Right ventricle myocardium inferior (tissue), 1 donor: ENCODE measurements around the gene PACSIN3. TPM values are rescaled to one million over a fixed set of nuclear protein-coding genes. Genes with fewer than 3 reads are reported as not detected.

Experiments used
- ATAC-seq: fragments of 200-7000 bp; cut with Tn5 transposase; one replicate; pipeline ENCODE4 v1.9.1; 2020; ENCODE audit warnings: mild to moderate bottlenecking, moderate library complexity
- DNase-seq: peaks from one replicate; pipeline ENCODE4 v3.0.0; 2021; ENCODE audit errors: missing footprints
- intact Hi-C: fragments of 100-400 bp; cut with DNase I; formaldehyde crosslinking; loops from one replicate; pipeline ENCODE4 v1.11.0; 2022
- total RNA-seq: library from RNA; stranded (reverse); fragmentation: NEBNext Ultra II Directional; extraction: Animal tissue kit (Norgen Biotek cat#: 25700); gene quantifications from one replicate; pipeline ENCODE4 v1.2.1, GENCODE V29; 2021
- donor health status: DM: no; HTN: yes; CAD: no; lungs with severe emphysema.

The PACSIN3 gene
- total RNA-seq, 1 donor from 2014 or later: 177 TPM

DNA sequence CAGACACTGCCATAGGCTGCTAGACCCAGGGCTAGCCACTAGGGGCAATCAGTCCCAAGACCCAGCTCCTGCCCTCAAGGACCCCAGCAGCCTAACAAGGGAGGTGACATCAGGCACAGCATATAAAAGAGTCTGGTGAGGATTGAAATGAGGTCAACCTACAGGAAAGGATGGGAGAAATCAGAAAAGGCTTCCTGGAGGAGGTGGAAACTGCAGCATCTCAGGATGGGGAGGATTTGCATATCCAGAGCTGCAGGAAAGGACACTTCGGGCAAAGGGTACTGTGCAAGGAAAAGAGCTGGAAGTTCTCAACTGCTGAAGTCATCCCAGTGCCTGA is 6.6 kb downstream of the PACSIN3 start:
- intact Hi-C loops: loop anchor here (5.0 kb wide), 2 partner anchors 33 to 68 kb away; partner anchors contain the start of genes ACP2 and DDB2
- DNase-seq (no peak), ATAC-seq (no peak)

- intact Hi-C loops: loop anchor here (5.0 kb wide), 2 partner anchors 33 to 68 kb away; partner anchors contain the start of genes ACP2 and DDB2
Measured at GRCh38 chr11:47178737-47179654, 7.2 kb downstream of the PACSIN3 start.

DNA sequence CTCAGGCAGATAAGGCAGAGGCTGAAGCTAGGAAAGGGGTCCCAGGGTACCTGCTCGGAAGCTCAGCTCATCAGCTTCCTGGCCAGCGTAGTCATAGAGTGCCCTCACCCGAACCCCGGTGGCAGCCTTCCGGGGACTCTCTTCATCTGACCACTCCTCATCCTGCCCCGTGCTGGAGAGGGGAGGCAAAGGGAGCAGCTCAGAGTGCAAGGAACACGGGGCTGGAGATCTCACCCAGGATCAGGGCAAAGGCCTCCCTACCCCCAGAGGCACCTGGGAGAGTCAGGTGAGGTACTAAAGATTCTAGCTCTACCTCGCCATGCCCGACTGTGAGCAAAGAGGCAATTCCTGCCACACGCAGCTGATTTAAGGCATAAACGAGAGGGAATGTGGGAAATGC is 7.9 kb downstream of the PACSIN3 start:
- no peak for ATAC-seq
- intact Hi-C loops: loop anchor here (5.0 kb wide), 2 partner anchors 34 to 69 kb away; partner anchors contain the start of genes ACP2 and DDB2
- DNase-seq: no peak

More at GRCh38 chr11:47178737-47179654, 7.2 kb downstream of the PACSIN3 start:
- DNase-seq (no peak), ATAC-seq (no peak)

- peak; percentile 30 for ATAC-seq
- intact Hi-C loops: loop anchor here (1.0 to 5.0 kb wide), 3 partner anchors 34 to 177 kb away; partner anchors contain the start of genes ACP2 and DDB2
- DNase-seq: peak; percentile 79
Measured at GRCh38 chr11:47177846-47178245, 8.4 kb downstream of the PACSIN3 start.

DNA sequence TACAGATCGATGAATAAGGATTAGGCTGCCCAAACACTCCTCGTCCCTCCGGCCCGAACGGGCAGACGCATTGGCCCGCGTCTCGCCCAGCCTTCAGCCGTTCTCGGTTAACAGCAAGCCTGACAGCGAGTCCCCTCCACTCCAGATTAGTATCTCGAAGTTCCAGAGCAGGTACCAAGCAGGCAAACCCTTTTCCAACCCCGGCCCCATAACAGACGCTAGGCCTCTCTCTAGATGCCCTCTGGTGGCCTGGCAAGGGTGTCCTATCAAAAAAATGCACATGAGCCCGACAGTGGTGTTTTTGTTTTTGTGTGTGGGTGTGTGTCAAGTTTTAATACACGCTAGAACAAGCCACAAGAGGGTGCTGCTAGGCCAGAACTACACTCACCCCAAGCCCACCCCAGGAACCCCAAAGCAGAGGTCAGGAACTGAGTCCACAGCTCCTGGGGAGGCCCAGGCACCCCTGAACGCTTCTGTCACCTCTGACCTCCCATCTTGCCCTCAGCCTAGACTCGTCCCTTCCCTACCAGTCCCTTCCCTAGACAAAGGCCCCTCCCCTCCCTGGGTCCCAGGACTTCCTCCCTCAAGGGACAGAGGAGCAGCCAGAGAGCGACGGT is 8.9 kb downstream of the PACSIN3 start:
- peak; percentile 63 for ATAC-seq
- DNase-seq: peak; percentile 76
- intact Hi-C loops: loop anchor here (1.0 to 5.0 kb wide), 3 partner anchors 35 to 178 kb away; partner anchors contain the start of genes ACP2 and DDB2

DNA sequence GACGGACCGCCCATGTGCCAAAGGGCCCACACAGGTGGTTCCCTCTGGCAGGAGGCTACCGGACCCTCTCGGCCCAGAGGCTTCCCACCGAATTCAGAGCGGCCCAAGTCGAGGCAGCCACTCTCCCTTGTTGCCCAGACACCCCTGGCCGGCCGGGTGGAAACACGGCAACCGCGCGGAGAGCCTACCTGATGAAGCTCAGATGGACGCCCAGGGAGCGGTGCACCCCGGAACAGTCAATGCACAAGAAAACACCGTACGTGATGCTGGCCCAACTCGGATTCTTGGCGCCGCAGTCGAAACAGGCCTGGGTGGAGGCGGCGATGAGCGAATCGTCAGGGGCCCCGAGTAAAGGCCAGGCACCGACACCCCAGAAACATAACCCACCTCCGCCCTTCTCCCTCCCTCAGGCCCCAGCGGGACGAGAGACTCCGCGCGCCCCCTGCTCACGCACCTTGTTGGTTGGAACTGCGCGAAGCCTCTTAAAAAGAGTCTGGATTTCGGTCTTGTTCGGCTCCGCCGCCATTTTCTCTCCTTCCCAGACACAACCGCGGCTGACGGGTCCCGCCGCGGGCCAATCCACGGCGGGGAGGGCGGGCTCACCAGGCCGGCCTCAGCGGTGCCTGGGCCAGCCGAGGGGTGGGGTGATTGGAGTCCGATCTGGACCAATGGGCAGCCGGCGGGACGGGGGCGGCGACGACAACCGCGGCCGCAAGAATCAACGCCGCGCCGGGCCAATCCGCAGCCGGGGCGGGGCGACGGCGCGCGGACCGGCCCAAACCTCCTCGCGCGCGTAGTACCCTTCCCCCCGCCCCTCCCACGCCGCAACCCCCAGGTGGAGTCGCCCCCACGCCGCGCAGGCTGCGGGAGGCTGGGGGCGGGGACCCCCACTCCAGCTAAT is 9.7 kb downstream of the PACSIN3 start, which contains the start of gene ARFGAP2:
Gene ARFGAP2 (minus strand): TSS at position 552 of the 901 bp plus-strand sequence. CDS start 26 bp downstream, at position 526.
- ATAC-seq: peak; percentile 94
- intact Hi-C loops: loop anchor here (1.0 to 5.0 kb wide), 3 partner anchors 36 to 179 kb away; partner anchors contain the start of genes ACP2 and DDB2
- DNase-seq: peak; percentile 99

DNA sequence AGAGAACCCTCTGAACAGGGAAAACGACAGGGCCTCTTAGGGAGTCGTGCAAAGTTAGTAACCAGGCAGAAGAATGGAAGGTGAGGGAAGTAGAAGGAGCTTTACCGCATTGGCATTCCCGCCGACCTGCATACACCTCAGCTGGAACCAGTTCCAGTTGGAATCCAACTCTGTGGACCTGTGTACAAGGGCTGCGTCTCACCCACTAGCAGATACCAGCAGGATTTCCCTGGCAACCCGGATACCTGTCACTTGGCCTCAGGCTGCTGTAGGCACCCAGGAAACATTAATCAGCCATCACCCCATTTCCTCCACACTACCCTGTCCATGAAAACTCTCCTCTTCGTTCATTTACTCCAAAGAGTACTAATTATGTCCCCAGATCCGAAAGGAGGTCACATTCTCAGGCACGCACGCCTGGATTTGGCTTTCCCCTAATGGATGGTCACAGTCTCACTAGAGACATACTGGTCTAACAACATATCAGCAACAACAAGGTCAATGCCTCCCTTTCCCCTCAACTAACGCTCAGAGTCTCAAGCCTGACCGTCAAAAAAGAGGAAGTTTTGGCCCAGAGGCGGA is 10.4 kb downstream of the PACSIN3 start:
- ATAC-seq: no peak
- DNase-seq: no peak
- intact Hi-C loops: loop anchor here (5.0 kb wide), 2 partner anchors 36 to 71 kb away; partner anchors contain the start of genes ACP2 and DDB2

GRCh38 chr11:47172740-47173336 is 13.4 kb downstream of the PACSIN3 start:
- ATAC-seq (no peak), DNase-seq (no peak)
- intact Hi-C loops: no loop called here

- intact Hi-C loops: no loop called here
- DNase-seq (no peak), ATAC-seq (no peak)
Measured at GRCh38 chr11:47171856-47172255, 14.4 kb downstream of the PACSIN3 start.

DNA sequence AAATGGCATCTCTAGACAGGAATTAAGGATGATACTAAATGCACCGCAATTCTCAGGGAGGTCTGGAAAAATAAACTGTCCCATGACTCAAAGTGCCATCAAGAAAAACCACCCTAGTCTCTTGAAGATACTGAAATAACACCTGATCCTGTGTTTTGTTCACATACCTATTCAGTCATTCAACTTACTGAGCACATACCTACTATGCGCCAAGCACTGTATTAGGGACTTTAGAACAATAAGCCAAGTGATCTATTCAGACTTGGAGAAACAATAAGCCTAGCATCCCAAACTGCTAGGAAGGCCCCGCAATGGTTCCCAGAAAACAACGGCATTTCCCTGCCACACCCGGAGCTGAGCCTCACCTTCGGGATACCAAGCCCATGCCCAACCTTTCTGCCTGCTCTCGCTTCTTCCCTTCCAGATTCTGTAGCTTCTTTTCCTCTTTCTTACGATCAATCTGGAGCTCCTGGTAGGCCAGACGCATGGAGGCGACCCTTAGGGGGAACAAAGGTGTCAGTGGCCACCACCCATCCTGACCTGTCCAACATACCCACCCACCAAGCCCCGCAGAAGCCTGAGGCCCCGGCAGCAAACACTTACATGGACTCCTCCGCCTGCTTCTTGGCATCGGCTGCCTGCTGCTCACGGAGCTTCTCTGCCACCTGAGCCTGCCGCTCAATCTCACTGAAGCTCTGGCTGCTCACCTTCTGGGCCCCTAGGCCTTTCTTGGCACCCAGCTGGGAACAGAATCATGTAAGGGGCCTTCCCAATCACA is 15.0 kb downstream of the PACSIN3 start:
- DNase-seq: no peak
- intact Hi-C loops: no loop called here
- no peak for ATAC-seq

DNA sequence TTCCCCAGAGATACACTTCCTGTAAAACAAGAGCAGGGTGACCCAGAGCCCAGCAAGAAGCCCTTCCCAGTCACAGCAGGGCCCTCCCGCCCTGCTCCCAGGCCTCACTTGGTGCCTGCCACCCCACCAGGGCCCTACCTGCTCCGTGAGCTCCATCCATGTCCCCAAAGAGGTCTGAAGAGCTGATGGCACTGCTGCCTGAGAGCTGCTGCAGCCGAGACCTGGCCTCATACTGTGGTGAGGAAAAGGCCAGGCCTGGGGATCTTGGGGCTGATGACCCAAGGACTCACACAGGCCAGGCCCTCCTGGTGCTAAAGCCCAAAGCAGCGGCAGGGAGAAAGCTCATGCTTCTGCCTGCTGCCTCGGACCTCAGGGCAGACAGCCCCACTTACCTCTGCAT is 19.9 kb downstream of the PACSIN3 start:
- no peak for ATAC-seq
- DNase-seq: no peak
- intact Hi-C loops: no loop called here

- no peak for ATAC-seq
- no peak for DNase-seq
- intact Hi-C loops: no loop called here
Measured at GRCh38 chr11:47165253-47165840, 20.9 kb downstream of the PACSIN3 start.

DNA sequence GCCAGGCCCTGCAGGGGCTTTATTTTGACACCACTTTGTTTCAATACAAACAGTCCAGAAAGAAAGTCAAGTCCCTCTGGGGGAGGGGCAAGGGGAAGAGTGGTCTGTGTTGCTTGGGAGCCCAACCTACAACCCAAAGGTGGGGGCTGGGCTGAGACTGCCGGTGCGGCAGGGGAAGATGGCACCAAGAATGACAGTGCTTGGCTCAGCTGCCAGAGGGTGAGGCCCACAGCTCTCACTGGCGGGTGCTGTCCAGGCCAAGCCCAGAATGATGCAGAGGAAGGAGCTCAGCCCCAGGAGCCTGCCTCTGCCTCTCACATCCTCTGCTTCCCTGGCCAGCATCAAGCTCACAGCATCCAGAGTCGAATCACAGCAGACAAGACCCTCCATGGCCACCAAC is 21.9 kb downstream of the PACSIN3 start:
- no peak for ATAC-seq
- no peak for DNase-seq
- intact Hi-C loops: no loop called here

GRCh38 chr11:47163898-47164297 is 22.3 kb downstream of the PACSIN3 start:
- DNase-seq (no peak), ATAC-seq (no peak)
- intact Hi-C loops: no loop called here

- no peak for DNase-seq
Measured at GRCh38 chr11:47163193-47163592, 23.0 kb downstream of the PACSIN3 start.

GRCh38 chr11:47162426-47162825 is 23.8 kb downstream of the PACSIN3 start:
- DNase-seq (no peak), ATAC-seq (no peak)
- intact Hi-C loops: no loop called here

More at GRCh38 chr11:47163193-47163592, 23.0 kb downstream of the PACSIN3 start:
- no peak for ATAC-seq
- intact Hi-C loops: no loop called here

DNA sequence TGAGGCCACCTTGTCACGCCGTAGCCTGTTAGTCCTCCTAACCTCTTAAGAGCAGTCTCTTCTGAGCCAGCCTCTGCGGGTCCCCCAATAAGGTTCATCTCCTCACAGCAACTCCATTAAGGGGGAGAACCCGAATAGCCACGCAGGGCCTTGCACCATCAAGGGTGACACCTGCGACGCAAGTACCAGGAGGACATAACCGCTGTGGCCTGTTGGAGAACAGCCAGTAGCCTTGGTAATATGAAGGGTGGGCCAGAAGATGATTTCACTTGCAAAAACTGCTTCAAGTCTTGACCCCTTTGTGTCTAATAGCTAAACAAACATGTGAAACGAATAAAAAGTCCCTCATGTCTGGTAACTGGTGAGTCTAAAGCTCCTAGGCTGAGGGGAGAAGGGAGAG is 24.3 kb downstream of the PACSIN3 start:
- no peak for DNase-seq
- no peak for ATAC-seq
- intact Hi-C loops: no loop called here
